ENCODE data around the gene CERS6. TPM values are rescaled to one million over a fixed set of nuclear protein-coding genes. Genes with fewer than 3 reads are reported as not detected.

Gene CERS6
- total RNA-seq, 4 donors from 2014 or later: 17.6 to 31.1 (median 24.1) TPM

- no peak overlapping the region for H3K4me3 ChIP-seq
- H3K9me3 ChIP-seq: no peaks in the 10 kb centered on the region
- peaks cover 0 to 5% (median 0%) of the 10 kb centered on the region in 3 donors for H3K4me1 ChIP-seq
- no peak overlapping the region for H3K27ac ChIP-seq
- no peaks in the 10 kb centered on the region for H3K27me3 ChIP-seq
- intact Hi-C loops (cut with DNase I): no loop called here
- DNase-seq: no peak
- peaks cover 0 to 4% (median 0%) of the 10 kb centered on the region in 3 donors for H3K36me3 ChIP-seq
- WGBS, 2 donors: 83 to 87% methylated on average over 3 of the region's 3 CpGs
- TF ChIP-seq CTCF (IDR thresholded peaks at IDR 0.05): no peak
These were observed 99.2 kb downstream of the CERS6 start for GRCh38 chr2:168555283-168555682.

- H3K4me3 ChIP-seq: no peak overlapping the region
- no peaks in the 10 kb centered on the region for H3K27me3 ChIP-seq
- 44 to 49% methylated on average over 2 of the region's 2 CpGs for WGBS, 2 donors
- H3K27ac ChIP-seq: no peak overlapping the region
- intact Hi-C loops (cut with DNase I): no loop called here
- H3K4me1 ChIP-seq: peaks cover 0 to 5% (median 0%) of the 10 kb centered on the region in 3 donors
- H3K9me3 ChIP-seq: no peaks in the 10 kb centered on the region
- TF ChIP-seq CTCF (IDR thresholded peaks at IDR 0.05): no peak
- TF ChIP-seq POLR2A (IDR thresholded peaks at IDR 0.05): no peak
- DNase-seq: no peak
- peaks cover 0 to 22% (median 0%) of the 10 kb centered on the region in 3 donors for H3K36me3 ChIP-seq
These were observed 103.1 kb downstream of the CERS6 start for GRCh38 chr2:168559187-168559586.

- Histone ChIP-seq H3K9me3 (no peaks in the 10 kb centered on the region), H3K4me3 (no peak overlapping the region), H3K4me1 (peaks cover 0 to 23% (median 4%) of the 10 kb centered on the region in 3 donors), H3K27ac (no peak overlapping the region), H3K27me3 (no peaks in the 10 kb centered on the region), H3K36me3 (peaks cover 0 to 22% (median 0%) of the 10 kb centered on the region in 3 donors)
- WGBS, 2 donors: 88% methylated on average over 7 of the region's 7 CpGs
- TF ChIP-seq POLR2A (IDR thresholded peaks at IDR 0.05) (no peak), CTCF (IDR thresholded peaks at IDR 0.05) (no peak)
- intact Hi-C loops (cut with DNase I): no loop called here
- DNase-seq: no peak
These were observed 104.9 kb downstream of the CERS6 start for GRCh38 chr2:168560817-168561499.

- intact Hi-C loops (cut with DNase I): no loop called here
- 88 to 93% methylated on average over 5 to 6 of the region's 6 CpGs for WGBS, 2 donors
- no peak for DNase-seq
- Histone ChIP-seq H3K4me1 (peaks cover 0 to 31% (median 4%) of the 10 kb centered on the region in 3 donors), H3K9me3 (no peaks in the 10 kb centered on the region), H3K27ac (no peak overlapping the region), H3K27me3 (no peaks in the 10 kb centered on the region), H3K36me3 (peaks cover 0 to 22% (median 0%) of the 10 kb centered on the region in 3 donors), H3K4me3 (no peak overlapping the region)
- TF ChIP-seq CTCF (IDR thresholded peaks at IDR 0.05): no peak
These were observed 105.9 kb downstream of the CERS6 start for GRCh38 chr2:168561991-168562390.

GRCh38 chr2:168562971-168563370 is 106.9 kb downstream of the CERS6 start:
- H3K9me3 ChIP-seq: no peaks in the 10 kb centered on the region
- H3K4me1 ChIP-seq: peaks cover 0 to 31% (median 4%) of the 10 kb centered on the region in 3 donors
- H3K4me3 ChIP-seq: no peak overlapping the region
- H3K27me3 ChIP-seq: no peaks in the 10 kb centered on the region
- WGBS, 2 donors: 100% methylated on average over 1 of the region's 1 CpG
- no peak for DNase-seq
- H3K36me3 ChIP-seq: peaks cover 0 to 22% (median 0%) of the 10 kb centered on the region in 3 donors
- intact Hi-C loops (cut with DNase I): no loop called here
- no peak for TF ChIP-seq CTCF (IDR thresholded peaks at IDR 0.05)
- TF ChIP-seq POLR2A (IDR thresholded peaks at IDR 0.05): no peak
- no peak overlapping the region for H3K27ac ChIP-seq

Measured in esophagus squamous epithelium (tissue), 5 donors.